Lung (tissue), 12 donors: ENCODE results near the gene CYTH3. TPM values are rescaled to one million over a fixed set of nuclear protein-coding genes. Genes with fewer than 3 reads are reported as not detected.

Experiments
- ATAC-seq: fragments of 200-7000 bp; cut with Tn5 transposase; one replicate; pipeline ENCODE4 v1.9.1; 2020; ENCODE audit warnings: moderate number of reproducible peaks; ENCODE audit not compliant: insufficient read depth, low FRiP score
- DNase-seq, 3 donors: peaks; one replicate each; pipeline ENCODE4 v3.0.0-alpha.2; 2013 to 2017
- H3K27ac ChIP-seq, 2 donors: one replicate each; pipeline ENCODE4 v1.5.1; 2013; ENCODE audit warnings: mild to moderate bottlenecking in 2 of 2, moderate library complexity in 2 of 2, control low read depth in 1 of 2, inconsistent platforms in 1 of 2, low read depth in 1 of 2, low read length in 1 of 2
- H3K27me3 ChIP-seq, 3 donors: one replicate each; pipeline ENCODE4 v1.5.1; 2013; ENCODE audit warnings: low read length in 2 of 3; ENCODE audit not compliant: control insufficient read depth in 3 of 3, insufficient read depth in 3 of 3
- H3K36me3 ChIP-seq, 4 donors: one replicate each; pipeline ENCODE4 v1.5.1; 2013; ENCODE audit warnings: low read length in 4 of 4, mild to moderate bottlenecking in 1 of 4, moderate library complexity in 1 of 4; ENCODE audit not compliant: control insufficient read depth in 4 of 4, insufficient read depth in 4 of 4
- H3K4me1 ChIP-seq, 5 donors: one replicate each; pipeline ENCODE4 v1.5.1; 2013; ENCODE audit warnings: low read length in 5 of 5, mild to moderate bottlenecking in 2 of 5, moderate library complexity in 1 of 5; ENCODE audit not compliant: control insufficient read depth in 5 of 5, insufficient read depth in 5 of 5
- H3K4me3 ChIP-seq: one replicate; pipeline ENCODE4 v1.5.1; 2013; ENCODE audit warnings: mild to moderate bottlenecking, control low read depth, moderate library complexity
- H3K9ac ChIP-seq, 2 donors: one replicate each; pipeline ENCODE4 v1.5.1; 2013; ENCODE audit warnings: low read length in 2 of 2, control low read depth in 1 of 2; ENCODE audit not compliant: insufficient read depth in 1 of 2
- H3K9me3 ChIP-seq, 4 donors: one replicate each; pipeline ENCODE4 v1.5.1; 2013; ENCODE audit warnings: low read length in 3 of 4, mild to moderate bottlenecking in 1 of 4, moderate library complexity in 1 of 4; ENCODE audit not compliant: control insufficient read depth in 4 of 4, insufficient read depth in 3 of 4
- WGBS, 2 donors: extraction: QIAGEN DNeasy Blood & Tissue Kit; methylation state at CpG; one replicate each; pipeline ENCODE4 v1.1.7; 2013; 5-methylcytosine and 5-hydroxymethylcytosine counted together
- polyA plus RNA-seq, 2 donors: library from polyadenylated mRNA; stranded (reverse); fragments of 200-250 nt; gene quantifications; one replicate each; pipeline ENCODE4 v1.2.1, GENCODE V29; 2013
- total RNA-seq, 2 donors: library from RNA; depleted of rRNA in 1 of 2; stranded (reverse); fragments of >200 nt in 1 of 2; gene quantifications; one replicate each; pipeline ENCODE4 v1.2.1, GENCODE V29; 2014 to 2021
- TF ChIP-seq, protein P1 (sequence below): IDR thresholded peaks from 2 replicates; pipeline ENCODE4 v1.5.1; 2012; ENCODE audit warnings: mild to moderate bottlenecking; ENCODE audit errors: control extremely low read depth, extremely low read depth
- donor health status: control.
- donor health status: control.
- donor health status: Bipolar disorder and iron deficiency.
- donor health status: healthy.
- donor health status: DM: yes; HTN: yes; CAD: no.

The CYTH3 gene
- total and polyA plus RNA-seq, 4 donors: 8.2 to 28.7 (median 15.5) TPM

DNA sequence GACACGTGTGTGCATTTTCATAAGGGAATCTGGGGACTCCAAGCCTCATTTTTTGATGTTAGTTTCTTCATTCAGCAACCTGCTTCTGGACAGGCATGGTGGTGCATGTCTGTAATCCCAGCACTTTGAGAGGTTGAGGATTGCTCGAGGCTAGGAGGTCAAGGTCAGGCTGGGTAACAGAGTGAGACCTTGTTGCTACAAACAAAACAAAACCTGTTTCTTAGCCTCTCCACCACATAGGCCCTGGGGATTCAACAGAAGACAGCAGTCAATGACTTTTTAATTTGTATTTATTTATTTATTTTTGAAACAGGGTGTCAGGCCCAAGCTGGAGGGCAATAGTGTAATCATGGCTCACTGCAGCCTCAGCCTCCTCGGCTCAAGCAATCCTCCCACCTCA lies 6.9 kb upstream of the CYTH3 start:
- Histone ChIP-seq H3K9me3 (no peaks in the 10 kb centered on the region), H3K27me3 (no peaks in the 10 kb centered on the region), H3K4me3 (no peak overlapping the region), H3K27ac (no peak overlapping the region), H3K4me1 (peaks cover 0 to 2% (median 0%) of the 10 kb centered on the region in 5 donors), H3K36me3 (no peaks in the 10 kb centered on the region), H3K9ac (no peak overlapping the region)
- no peak for ATAC-seq
- WGBS, 2 donors: 74 to 83% methylated on average over 3 of the region's 3 CpGs
- TF ChIP-seq, protein P1, sequence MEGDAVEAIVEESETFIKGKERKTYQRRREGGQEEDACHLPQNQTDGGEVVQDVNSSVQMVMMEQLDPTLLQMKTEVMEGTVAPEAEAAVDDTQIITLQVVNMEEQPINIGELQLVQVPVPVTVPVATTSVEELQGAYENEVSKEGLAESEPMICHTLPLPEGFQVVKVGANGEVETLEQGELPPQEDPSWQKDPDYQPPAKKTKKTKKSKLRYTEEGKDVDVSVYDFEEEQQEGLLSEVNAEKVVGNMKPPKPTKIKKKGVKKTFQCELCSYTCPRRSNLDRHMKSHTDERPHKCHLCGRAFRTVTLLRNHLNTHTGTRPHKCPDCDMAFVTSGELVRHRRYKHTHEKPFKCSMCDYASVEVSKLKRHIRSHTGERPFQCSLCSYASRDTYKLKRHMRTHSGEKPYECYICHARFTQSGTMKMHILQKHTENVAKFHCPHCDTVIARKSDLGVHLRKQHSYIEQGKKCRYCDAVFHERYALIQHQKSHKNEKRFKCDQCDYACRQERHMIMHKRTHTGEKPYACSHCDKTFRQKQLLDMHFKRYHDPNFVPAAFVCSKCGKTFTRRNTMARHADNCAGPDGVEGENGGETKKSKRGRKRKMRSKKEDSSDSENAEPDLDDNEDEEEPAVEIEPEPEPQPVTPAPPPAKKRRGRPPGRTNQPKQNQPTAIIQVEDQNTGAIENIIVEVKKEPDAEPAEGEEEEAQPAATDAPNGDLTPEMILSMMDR: no peak
- no peak for DNase-seq

DNA sequence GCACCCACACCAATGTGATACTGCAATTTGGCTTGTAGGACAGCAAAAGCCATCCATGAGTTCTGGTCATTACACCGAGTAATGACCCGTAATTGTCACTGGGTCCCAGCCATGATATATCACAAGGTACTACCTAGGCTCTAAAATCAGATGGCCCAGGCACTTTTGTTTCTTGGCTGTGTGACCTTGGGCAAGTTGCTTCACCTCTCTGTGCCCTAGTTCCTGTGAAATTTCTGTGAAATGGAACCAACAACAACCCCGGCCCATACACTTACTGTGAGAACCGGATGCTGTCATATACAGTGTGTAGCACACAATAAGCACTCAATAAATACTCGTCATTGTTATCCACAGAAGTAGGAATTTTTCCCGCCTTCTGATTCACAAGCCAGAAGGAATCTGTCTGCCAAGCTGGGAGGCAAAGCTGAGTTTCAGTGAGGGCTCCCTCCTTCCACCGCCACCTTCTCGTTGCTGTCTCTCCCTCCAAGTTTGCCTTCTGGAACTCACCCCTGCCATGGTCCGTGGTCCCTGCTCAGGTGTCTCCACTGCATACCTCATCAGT lies 6.4 kb upstream of the CYTH3 start:
- H3K27me3 ChIP-seq: no peaks in the 10 kb centered on the region
- H3K4me1 ChIP-seq: peaks cover 0 to under 1% (median 0%) of the 10 kb centered on the region in 5 donors
- no peaks in the 10 kb centered on the region for H3K36me3 ChIP-seq
- no peak overlapping the region for H3K4me3 ChIP-seq
- H3K27ac ChIP-seq: no peak overlapping the region
- ATAC-seq (no peak), DNase-seq (no peak)
- WGBS, 2 donors: 88 to 90% methylated on average over 9 of the region's 9 CpGs
- no peak overlapping the region for H3K9ac ChIP-seq
- no peaks in the 10 kb centered on the region for H3K9me3 ChIP-seq
- TF ChIP-seq, protein P1: no peak

- Histone ChIP-seq H3K4me3 (no peak overlapping the region), H3K4me1 (peaks cover 0 to 8% (median 5%) of the 10 kb centered on the region in 5 donors), H3K36me3 (no peaks in the 10 kb centered on the region), H3K9me3 (no peaks in the 10 kb centered on the region), H3K27ac (no peak overlapping the region), H3K27me3 (no peaks in the 10 kb centered on the region), H3K9ac (no peak overlapping the region)
- 87 to 92% methylated on average over 4 of the region's 4 CpGs for WGBS, 2 donors
- ATAC-seq (no peak), DNase-seq (no peak)
- TF ChIP-seq, protein P1: no peak
These were observed 5.1 kb upstream of the CYTH3 start for GRCh38 chr7:6277476-6277875.

DNA sequence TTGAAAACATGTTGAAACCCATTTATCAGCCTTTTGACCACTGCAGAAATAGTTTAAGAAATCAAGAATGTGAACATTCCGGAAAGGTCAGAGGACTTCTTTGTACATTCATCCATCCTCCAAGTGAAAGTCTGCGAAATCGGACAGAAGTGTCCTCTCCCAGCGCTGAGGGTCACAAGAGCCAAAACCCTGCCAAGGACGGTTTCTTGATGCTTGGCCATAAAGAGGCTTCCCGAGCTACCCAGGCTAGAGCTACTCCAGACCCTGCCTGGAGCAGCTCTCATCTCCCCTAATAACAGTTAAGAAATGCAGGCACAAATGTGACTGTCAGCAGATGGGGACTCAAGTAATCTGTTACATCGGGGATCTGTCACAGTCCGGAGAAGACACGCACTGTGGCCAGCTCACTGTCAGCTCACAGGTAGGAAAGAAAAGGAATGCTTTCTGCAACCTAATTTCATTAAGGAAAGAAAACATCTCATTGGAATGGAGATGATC lies 4.5 kb upstream of the CYTH3 start:
- Histone ChIP-seq H3K9me3 (no peaks in the 10 kb centered on the region), H3K27me3 (no peaks in the 10 kb centered on the region), H3K9ac (no peak overlapping the region), H3K27ac (no peak overlapping the region), H3K4me3 (no peak overlapping the region), H3K36me3 (no peaks in the 10 kb centered on the region), H3K4me1 (peaks cover 0 to 8% (median 5%) of the 10 kb centered on the region in 5 donors)
- no peak for DNase-seq
- ATAC-seq: no peak
- 70 to 87% methylated on average over 9 of the region's 9 CpGs for WGBS, 2 donors
- TF ChIP-seq, protein P1: no peak
